ENCODE data around the gene DZIP1.

DNA sequence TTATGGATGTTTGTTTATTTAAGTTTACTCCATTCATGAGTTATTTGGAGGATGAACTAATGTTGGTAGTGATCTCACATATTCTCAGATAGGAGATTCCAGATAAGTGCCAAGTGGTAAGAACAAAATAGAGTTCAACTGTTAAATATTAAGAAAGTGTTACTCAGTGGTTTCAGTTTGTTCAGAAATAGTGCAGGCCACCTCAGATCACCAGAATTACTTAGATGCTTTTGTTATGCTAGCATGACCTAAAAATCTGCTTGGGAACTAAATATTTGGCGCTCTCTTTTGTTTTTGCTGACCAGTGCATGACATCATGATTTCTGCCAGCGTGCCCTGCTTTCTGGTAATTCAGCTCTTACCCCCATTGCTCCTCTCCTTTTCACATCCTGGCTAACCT is 76.4 kb downstream of the DZIP1 start:
- TF ChIP-seq FOXM1 (IDR thresholded peaks at IDR 0.05; ENCODE audit: borderline replicate concordance, low read depth) (no peak), RAD21 (IDR thresholded peaks at IDR 0.05; ENCODE audit: low read depth) (no peak), TCF12 (IDR thresholded peaks at IDR 0.05; ENCODE audit: low read depth) (no peak), CEBPB (IDR thresholded peaks at IDR 0.05) (no peak), CREB1 (IDR thresholded peaks at IDR 0.05; ENCODE audit: low read depth) (no peak), EGR1 (IDR thresholded peaks at IDR 0.05) (no peak), TEAD4 (IDR thresholded peaks at IDR 0.05) (no peak), YY1 (IDR thresholded peaks at IDR 0.05; ENCODE audit: low read depth) (no peak)
- TF ChIP-seq, protein P1, sequence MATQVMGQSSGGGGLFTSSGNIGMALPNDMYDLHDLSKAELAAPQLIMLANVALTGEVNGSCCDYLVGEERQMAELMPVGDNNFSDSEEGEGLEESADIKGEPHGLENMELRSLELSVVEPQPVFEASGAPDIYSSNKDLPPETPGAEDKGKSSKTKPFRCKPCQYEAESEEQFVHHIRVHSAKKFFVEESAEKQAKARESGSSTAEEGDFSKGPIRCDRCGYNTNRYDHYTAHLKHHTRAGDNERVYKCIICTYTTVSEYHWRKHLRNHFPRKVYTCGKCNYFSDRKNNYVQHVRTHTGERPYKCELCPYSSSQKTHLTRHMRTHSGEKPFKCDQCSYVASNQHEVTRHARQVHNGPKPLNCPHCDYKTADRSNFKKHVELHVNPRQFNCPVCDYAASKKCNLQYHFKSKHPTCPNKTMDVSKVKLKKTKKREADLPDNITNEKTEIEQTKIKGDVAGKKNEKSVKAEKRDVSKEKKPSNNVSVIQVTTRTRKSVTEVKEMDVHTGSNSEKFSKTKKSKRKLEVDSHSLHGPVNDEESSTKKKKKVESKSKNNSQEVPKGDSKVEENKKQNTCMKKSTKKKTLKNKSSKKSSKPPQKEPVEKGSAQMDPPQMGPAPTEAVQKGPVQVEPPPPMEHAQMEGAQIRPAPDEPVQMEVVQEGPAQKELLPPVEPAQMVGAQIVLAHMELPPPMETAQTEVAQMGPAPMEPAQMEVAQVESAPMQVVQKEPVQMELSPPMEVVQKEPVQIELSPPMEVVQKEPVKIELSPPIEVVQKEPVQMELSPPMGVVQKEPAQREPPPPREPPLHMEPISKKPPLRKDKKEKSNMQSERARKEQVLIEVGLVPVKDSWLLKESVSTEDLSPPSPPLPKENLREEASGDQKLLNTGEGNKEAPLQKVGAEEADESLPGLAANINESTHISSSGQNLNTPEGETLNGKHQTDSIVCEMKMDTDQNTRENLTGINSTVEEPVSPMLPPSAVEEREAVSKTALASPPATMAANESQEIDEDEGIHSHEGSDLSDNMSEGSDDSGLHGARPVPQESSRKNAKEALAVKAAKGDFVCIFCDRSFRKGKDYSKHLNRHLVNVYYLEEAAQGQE (IDR thresholded peaks at IDR 0.05; ENCODE audit: low read depth), result no peak
